ENCODE results near the gene CDCP1.

The CDCP1 gene

GRCh38 chr3:45164056-45164455 is 17.9 kb upstream of the CDCP1 start:
- H3K4me3 Mint-ChIP-seq = no peak overlapping the region
- no peaks in the 10 kb centered on the region for H3K36me3 Mint-ChIP-seq (ENCODE audit: low read depth)
- peaks cover 15% of the 10 kb centered on the region for H3K9me3 Mint-ChIP-seq
- TF ChIP-seq CTCF (IDR thresholded peaks at IDR 0.05) = no peak
- peaks cover 33% of the 10 kb centered on the region for H3K4me1 Mint-ChIP-seq
- DNase-seq = no peak
- H3K27ac Mint-ChIP-seq = no peak overlapping the region
- H3K27me3 Mint-ChIP-seq (ENCODE audit: low read depth, poor library complexity) = peaks cover 7% of the 10 kb centered on the region

- Mint-ChIP-seq H3K9me3 (peaks cover 15% of the 10 kb centered on the region), H3K27me3 (ENCODE audit: low read depth, poor library complexity) (peaks cover 7% of the 10 kb centered on the region), H3K36me3 (ENCODE audit: low read depth) (no peaks in the 10 kb centered on the region), H3K4me1 (peaks cover 32% of the 10 kb centered on the region), H3K27ac (no peak overlapping the region), H3K4me3 (no peak overlapping the region)
- DNase-seq = no peak
- no peak for TF ChIP-seq CTCF (IDR thresholded peaks at IDR 0.05)
Observed at GRCh38 chr3:45163481-45163880, 17.3 kb upstream of the CDCP1 start.

- H3K27ac Mint-ChIP-seq = no peak overlapping the region
- no peaks in the 10 kb centered on the region for H3K4me1 Mint-ChIP-seq
- no peaks in the 10 kb centered on the region for H3K36me3 Mint-ChIP-seq (ENCODE audit: low read depth)
- peaks cover 8% of the 10 kb centered on the region for H3K27me3 Mint-ChIP-seq (ENCODE audit: low read depth, poor library complexity)
- H3K9me3 Mint-ChIP-seq = peaks cover 22% of the 10 kb centered on the region
- TF ChIP-seq CTCF (IDR thresholded peaks at IDR 0.05) = no peak
- no peak overlapping the region for H3K4me3 Mint-ChIP-seq
- no peak for DNase-seq
Observed at GRCh38 chr3:45154641-45155147, 8.5 kb upstream of the CDCP1 start.

GRCh38 chr3:45153658-45154437 is 7.7 kb upstream of the CDCP1 start:
- Mint-ChIP-seq H3K4me1 (no peaks in the 10 kb centered on the region), H3K4me3 (no peak overlapping the region), H3K27me3 (ENCODE audit: low read depth, poor library complexity) (peaks cover 14% of the 10 kb centered on the region), H3K27ac (no peak overlapping the region), H3K9me3 (peaks cover 26% of the 10 kb centered on the region), H3K36me3 (ENCODE audit: low read depth) (no peaks in the 10 kb centered on the region)
- no peak for TF ChIP-seq CTCF (IDR thresholded peaks at IDR 0.05)
- no peak for DNase-seq

DNA sequence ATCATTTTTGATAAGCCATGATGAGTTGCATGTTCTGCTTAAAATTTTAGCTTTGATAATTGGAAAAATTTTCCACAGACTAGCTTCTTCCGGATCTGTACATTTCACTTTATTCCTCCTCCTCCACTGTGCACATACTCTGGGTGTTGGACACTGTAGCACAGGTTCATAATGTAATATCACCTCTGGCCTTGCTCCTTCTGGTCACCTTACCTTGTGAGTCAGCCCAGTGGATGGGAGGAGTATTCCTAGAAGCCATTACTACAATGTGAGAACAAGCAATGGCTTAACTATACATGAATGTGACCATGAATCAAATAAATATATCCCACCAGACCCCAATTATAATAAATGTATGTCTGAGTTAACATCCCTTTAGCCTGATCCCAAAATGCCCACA is 6.1 kb upstream of the CDCP1 start:
- DNase-seq = no peak
- Mint-ChIP-seq H3K4me3 (no peak overlapping the region), H3K9me3 (peaks cover 38% of the 10 kb centered on the region), H3K36me3 (ENCODE audit: low read depth) (no peaks in the 10 kb centered on the region), H3K27ac (no peak overlapping the region), H3K4me1 (no peaks in the 10 kb centered on the region), H3K27me3 (ENCODE audit: low read depth, poor library complexity) (peaks cover 29% of the 10 kb centered on the region)
- TF ChIP-seq CTCF (IDR thresholded peaks at IDR 0.05) = no peak

DNA sequence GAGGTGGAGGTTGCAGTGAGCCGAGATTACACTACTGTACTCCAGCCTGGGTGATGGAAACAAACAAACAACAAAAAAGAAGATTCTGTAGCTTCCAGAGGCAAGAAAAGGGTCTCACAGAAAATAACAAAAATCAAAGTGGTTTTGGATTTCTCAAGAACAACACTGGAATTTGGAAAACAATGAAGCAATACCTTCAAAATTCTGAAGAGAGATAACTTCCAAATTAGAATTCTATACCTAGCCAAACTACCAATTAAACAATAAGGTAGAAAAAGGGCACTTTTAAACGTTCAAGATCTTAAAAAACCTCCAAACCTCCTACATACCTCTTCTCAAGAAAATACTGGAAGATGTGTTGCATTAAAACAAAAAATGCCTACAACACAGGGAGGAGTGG is 4.9 kb upstream of the CDCP1 start:
- H3K4me3 Mint-ChIP-seq = no peak overlapping the region
- no peak for DNase-seq
- peaks cover 38% of the 10 kb centered on the region for H3K9me3 Mint-ChIP-seq
- peaks cover 41% of the 10 kb centered on the region for H3K27me3 Mint-ChIP-seq (ENCODE audit: low read depth, poor library complexity)
- H3K36me3 Mint-ChIP-seq (ENCODE audit: low read depth) = no peaks in the 10 kb centered on the region
- peaks cover 5% of the 10 kb centered on the region for H3K4me1 Mint-ChIP-seq
- TF ChIP-seq CTCF (IDR thresholded peaks at IDR 0.05) = no peak
- no peak overlapping the region for H3K27ac Mint-ChIP-seq
